ENCODE measurements around the gene KIAA1614.
A peak's percentile ranks its signal among the peaks of the same experiment; 100 is the strongest.

Gene KIAA1614

DNA sequence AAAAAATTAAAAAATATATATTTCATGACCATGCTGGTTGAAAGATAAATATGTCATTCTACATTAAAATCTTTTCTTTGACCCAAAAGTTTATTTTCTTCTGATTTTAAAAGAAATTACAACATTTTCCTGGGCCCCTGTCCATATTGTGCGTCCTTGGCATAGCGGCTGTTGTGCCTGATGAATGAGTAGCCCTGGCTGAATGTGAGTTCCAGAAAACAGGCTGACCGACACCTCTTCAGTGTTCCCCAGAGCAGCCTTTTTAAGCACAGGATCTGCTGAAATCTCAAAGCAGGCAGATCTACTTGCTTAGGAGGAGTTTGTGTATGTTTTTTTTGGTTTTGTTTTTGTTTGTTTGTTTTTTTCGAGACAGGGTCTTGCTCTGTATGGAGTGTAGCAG lies 19.7 kb downstream of the KIAA1614 start:
- no peaks in the 10 kb centered on the region for H3K4me1 ChIP-seq (ENCODE audit: control insufficient read depth, low read depth, low read length)
- H3K79me1 ChIP-seq (ENCODE audit: low read length), result no peaks in the 10 kb centered on the region
- H4K5ac ChIP-seq (ENCODE audit: low read length), result no peak overlapping the region
- no peak overlapping the region for H3K4me3 ChIP-seq (ENCODE audit: low read length)
- no peak overlapping the region for H4K8ac ChIP-seq (ENCODE audit: low read depth, low read length)
- no peak overlapping the region for H2BK5ac ChIP-seq (ENCODE audit: low read length)
- no peak overlapping the region for H3K4ac ChIP-seq (ENCODE audit: low read depth, low read length)
- H3K36me3 ChIP-seq (ENCODE audit: control insufficient read depth, insufficient read depth, low read length), result no peaks in the 10 kb centered on the region
- H2BK120ac ChIP-seq (ENCODE audit: low read depth, low read length), result no peak overlapping the region
- H3K56ac ChIP-seq (ENCODE audit: low read length), result no peak overlapping the region
- H3K27ac ChIP-seq (ENCODE audit: low read depth, low read length), result no peak overlapping the region
- no peak overlapping the region for H3K18ac ChIP-seq (ENCODE audit: low read length)
- no peak overlapping the region for H2AK5ac ChIP-seq (ENCODE audit: low read length)
- no peak overlapping the region for H3K4me2 ChIP-seq (ENCODE audit: low read length)
- no CpG with 5 or more reads among the region's 4 CpGs for WGBS (ENCODE audit: extremely low coverage, insufficient coverage, low lambda C conversion rate)
- DNase-seq, result no peak
- H3K9ac ChIP-seq (ENCODE audit: low read length), result no peak overlapping the region
- no peaks in the 10 kb centered on the region for H3K27me3 ChIP-seq (ENCODE audit: insufficient read depth, low read length, poor library complexity)
- no peak overlapping the region for H3K23ac ChIP-seq (ENCODE audit: low read length)
- no peaks in the 10 kb centered on the region for H3K79me2 ChIP-seq (ENCODE audit: control insufficient read depth, insufficient read depth, low read length)
- H2BK15ac ChIP-seq (replicated peaks; ENCODE audit: low read depth), result no peak overlapping the region

DNA sequence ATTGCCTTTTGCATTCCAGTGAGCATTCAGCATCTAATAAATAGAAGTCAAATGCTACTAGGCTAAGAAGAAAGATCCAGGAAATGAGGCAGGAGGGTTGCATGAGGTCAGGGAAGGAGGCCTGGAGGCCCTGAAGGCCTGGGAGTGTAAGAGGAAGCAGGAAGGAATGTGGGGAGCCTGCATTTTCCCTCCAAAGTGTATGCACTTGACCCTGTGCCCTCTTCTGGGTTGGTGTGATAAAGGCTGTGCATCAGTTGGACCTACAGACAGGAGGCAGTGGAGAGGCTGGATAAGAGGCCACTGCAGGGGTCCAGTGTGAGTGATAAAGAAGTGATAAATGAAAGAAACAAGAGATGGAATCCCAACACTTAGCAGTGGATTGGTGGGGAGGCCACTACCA lies 20.4 kb downstream of the KIAA1614 start:
- H4K8ac ChIP-seq (ENCODE audit: low read depth, low read length), result no peak overlapping the region
- H4K5ac ChIP-seq (ENCODE audit: low read length), result no peak overlapping the region
- H3K4me3 ChIP-seq (ENCODE audit: low read length), result no peak overlapping the region
- H3K9ac ChIP-seq (ENCODE audit: low read length), result no peak overlapping the region
- H3K27me3 ChIP-seq (ENCODE audit: insufficient read depth, low read length, poor library complexity), result no peaks in the 10 kb centered on the region
- H3K18ac ChIP-seq (ENCODE audit: low read length), result no peak overlapping the region
- no peak overlapping the region for H3K56ac ChIP-seq (ENCODE audit: low read length)
- H3K4ac ChIP-seq (ENCODE audit: low read depth, low read length), result no peak overlapping the region
- DNase-seq, result peak; percentile 85
- H3K79me2 ChIP-seq (ENCODE audit: control insufficient read depth, insufficient read depth, low read length), result no peaks in the 10 kb centered on the region
- no peak overlapping the region for H2BK5ac ChIP-seq (ENCODE audit: low read length)
- no peaks in the 10 kb centered on the region for H3K79me1 ChIP-seq (ENCODE audit: low read length)
- no peaks in the 10 kb centered on the region for H3K36me3 ChIP-seq (ENCODE audit: control insufficient read depth, insufficient read depth, low read length)
- H2BK15ac ChIP-seq (replicated peaks; ENCODE audit: low read depth), result no peak overlapping the region
- no peak overlapping the region for H3K23ac ChIP-seq (ENCODE audit: low read length)
- H3K27ac ChIP-seq (ENCODE audit: low read depth, low read length), result no peak overlapping the region
- no peaks in the 10 kb centered on the region for H3K4me1 ChIP-seq (ENCODE audit: control insufficient read depth, low read depth, low read length)
- H2AK5ac ChIP-seq (ENCODE audit: low read length), result no peak overlapping the region
- no peak overlapping the region for H3K4me2 ChIP-seq (ENCODE audit: low read length)
- H2BK120ac ChIP-seq (ENCODE audit: low read depth, low read length), result no peak overlapping the region

DNA sequence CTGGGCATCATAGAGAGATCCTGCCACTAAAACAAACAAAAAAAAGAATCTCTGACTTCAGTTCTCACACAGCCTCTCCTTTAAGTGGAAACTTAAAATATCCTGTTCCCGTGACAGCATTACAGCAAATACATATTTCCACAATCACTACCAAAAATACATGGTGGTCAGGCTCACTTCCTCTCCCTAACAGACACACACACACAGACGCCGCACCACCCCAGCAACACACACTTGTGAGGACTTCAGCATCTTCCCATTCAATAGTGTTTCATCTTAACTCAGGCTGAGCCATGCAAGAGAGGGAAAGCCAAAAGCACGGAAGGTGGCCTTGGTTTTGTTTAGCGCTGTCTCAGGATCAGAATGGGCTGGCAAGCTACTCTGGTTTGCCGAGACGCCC lies 21.9 kb downstream of the KIAA1614 start:
- no CpG with 5 or more reads among the region's 7 CpGs for WGBS (ENCODE audit: extremely low coverage, insufficient coverage, low lambda C conversion rate)

DNA sequence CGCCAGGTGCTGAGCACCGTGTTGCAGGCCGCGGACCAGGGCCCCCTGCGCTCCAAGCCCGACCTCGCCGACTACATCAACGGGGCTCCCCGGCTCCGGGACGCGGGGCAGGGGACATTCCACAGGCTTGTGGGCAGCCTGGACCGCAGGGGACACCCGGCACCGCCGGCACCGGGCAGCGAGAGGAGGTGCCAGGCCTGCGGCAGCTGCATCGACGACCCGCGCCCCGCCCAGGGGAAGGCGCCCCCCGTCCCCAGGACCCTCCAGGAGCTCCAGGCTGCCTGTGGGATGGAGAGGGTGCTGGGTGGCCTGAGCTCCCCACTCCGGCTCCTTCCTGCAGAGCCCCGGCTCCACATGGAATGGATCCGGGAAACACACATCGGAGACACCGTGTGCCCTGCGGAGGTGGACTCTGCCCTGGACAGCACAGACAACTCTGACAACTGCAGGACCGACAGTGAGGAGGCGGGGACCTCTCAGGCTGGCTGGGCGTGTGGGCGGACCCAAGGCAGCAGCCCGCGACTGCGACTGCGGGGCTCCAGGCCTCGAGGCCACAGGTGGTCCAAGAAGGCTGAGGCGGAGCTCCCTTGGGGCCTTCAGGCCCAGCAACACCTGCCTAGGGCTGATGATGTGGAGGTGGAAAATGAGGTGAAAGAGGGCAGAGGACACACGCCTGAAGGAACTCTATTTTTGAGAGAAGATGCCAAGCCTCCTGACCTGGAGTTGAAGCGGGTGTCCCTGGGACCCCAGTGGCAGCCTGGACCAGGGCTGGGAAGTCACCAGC lies 22.8 kb downstream of the KIAA1614 start:
- no peak overlapping the region for H3K9ac ChIP-seq (ENCODE audit: low read length)
- no peak overlapping the region for H4K8ac ChIP-seq (ENCODE audit: low read depth, low read length)
- H2BK120ac ChIP-seq (ENCODE audit: low read depth, low read length), result no peak overlapping the region
- no peak overlapping the region for H3K23ac ChIP-seq (ENCODE audit: low read length)
- no peak overlapping the region for H3K4me2 ChIP-seq (ENCODE audit: low read length)
- H4K5ac ChIP-seq (ENCODE audit: low read length), result no peak overlapping the region
- H3K79me1 ChIP-seq (ENCODE audit: low read length), result no peaks in the 10 kb centered on the region
- no peak overlapping the region for H2BK5ac ChIP-seq (ENCODE audit: low read length)
- no peaks in the 10 kb centered on the region for H3K79me2 ChIP-seq (ENCODE audit: control insufficient read depth, insufficient read depth, low read length)
- H3K36me3 ChIP-seq (ENCODE audit: control insufficient read depth, insufficient read depth, low read length), result no peaks in the 10 kb centered on the region
- no peak overlapping the region for H3K4me3 ChIP-seq (ENCODE audit: low read length)
- H3K27me3 ChIP-seq (ENCODE audit: insufficient read depth, low read length, poor library complexity), result no peaks in the 10 kb centered on the region
- H3K18ac ChIP-seq (ENCODE audit: low read length), result no peak overlapping the region
- no peak for DNase-seq
- H3K4me1 ChIP-seq (ENCODE audit: control insufficient read depth, low read depth, low read length), result no peaks in the 10 kb centered on the region
- no peak overlapping the region for H3K4ac ChIP-seq (ENCODE audit: low read depth, low read length)
- no peak overlapping the region for H3K56ac ChIP-seq (ENCODE audit: low read length)
- H2BK15ac ChIP-seq (replicated peaks; ENCODE audit: low read depth), result no peak overlapping the region
- no peak overlapping the region for H2AK5ac ChIP-seq (ENCODE audit: low read length)
- no peak overlapping the region for H3K27ac ChIP-seq (ENCODE audit: low read depth, low read length)
- no CpG with 5 or more reads among the region's 45 CpGs for WGBS (ENCODE audit: extremely low coverage, insufficient coverage, low lambda C conversion rate)

More for the DNA sequence above, 21.9 kb downstream of the KIAA1614 start:
- Histone ChIP-seq H3K27me3 (ENCODE audit: insufficient read depth, low read length, poor library complexity) (no peaks in the 10 kb centered on the region), H3K79me2 (ENCODE audit: control insufficient read depth, insufficient read depth, low read length) (no peaks in the 10 kb centered on the region), H2BK5ac (ENCODE audit: low read length) (no peak overlapping the region), H3K27ac (ENCODE audit: low read depth, low read length) (no peak overlapping the region), H2BK15ac (replicated peaks; ENCODE audit: low read depth) (no peak overlapping the region), H2AK5ac (ENCODE audit: low read length) (no peak overlapping the region), H3K9ac (ENCODE audit: low read length) (no peak overlapping the region), H3K36me3 (ENCODE audit: control insufficient read depth, insufficient read depth, low read length) (no peaks in the 10 kb centered on the region), H3K4me3 (ENCODE audit: low read length) (no peak overlapping the region), H3K4me1 (ENCODE audit: control insufficient read depth, low read depth, low read length) (no peaks in the 10 kb centered on the region), H2BK120ac (ENCODE audit: low read depth, low read length) (no peak overlapping the region), H3K56ac (ENCODE audit: low read length) (no peak overlapping the region), H4K8ac (ENCODE audit: low read depth, low read length) (no peak overlapping the region), H3K4ac (ENCODE audit: low read depth, low read length) (no peak overlapping the region), H3K18ac (ENCODE audit: low read length) (no peak overlapping the region), H3K79me1 (ENCODE audit: low read length) (no peaks in the 10 kb centered on the region), H4K5ac (ENCODE audit: low read length) (no peak overlapping the region), H3K4me2 (ENCODE audit: low read length) (no peak overlapping the region), H3K23ac (ENCODE audit: low read length) (no peak overlapping the region)
- DNase-seq, result no peak

DNA sequence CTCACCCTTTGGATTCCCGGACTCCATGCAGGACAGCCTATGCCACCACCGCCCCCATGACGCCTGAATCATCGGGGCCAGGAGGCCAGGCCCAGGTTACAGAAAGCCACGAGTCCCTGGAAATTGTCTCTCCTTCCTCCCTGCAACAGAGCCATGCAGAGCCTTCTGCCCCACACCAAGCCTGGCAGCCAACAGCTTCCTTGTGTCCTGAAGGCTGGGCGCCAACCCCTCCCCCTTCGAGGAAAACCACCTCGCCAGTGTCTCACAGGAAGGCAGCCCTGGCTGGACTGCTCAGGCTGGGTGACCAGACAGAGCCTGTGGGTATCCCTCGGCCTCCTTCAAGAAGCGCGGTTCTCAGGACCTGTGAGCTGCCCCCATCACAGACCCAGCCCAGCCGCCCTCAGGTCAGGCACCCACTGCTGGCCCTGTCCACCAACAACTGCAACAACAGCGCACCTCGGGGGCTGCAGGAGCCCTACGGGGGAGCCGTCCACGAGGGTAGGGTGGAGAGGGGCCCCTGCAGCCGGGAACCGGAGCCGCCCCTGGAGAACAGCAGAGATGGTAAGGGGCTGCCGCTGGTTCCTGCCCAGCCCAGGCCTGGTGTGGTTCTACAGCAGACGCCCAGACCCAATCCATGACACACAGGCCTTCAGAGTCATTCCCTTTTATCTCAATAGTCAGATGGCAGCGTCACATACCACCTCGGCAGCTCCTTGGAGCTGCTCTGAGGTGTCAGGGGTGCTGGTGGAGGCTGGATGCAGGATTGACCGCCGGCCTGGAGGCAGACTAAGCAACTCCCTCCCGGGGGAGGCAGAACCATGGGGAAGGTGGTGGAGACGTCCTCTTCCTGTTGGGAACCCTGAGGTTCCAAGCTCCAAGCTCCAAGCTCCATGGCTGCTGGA lies 23.7 kb downstream of the KIAA1614 start:
- H3K27ac ChIP-seq (ENCODE audit: low read depth, low read length), result no peak overlapping the region
- H4K5ac ChIP-seq (ENCODE audit: low read length), result no peak overlapping the region
- DNase-seq, result no peak
- H3K23ac ChIP-seq (ENCODE audit: low read length), result no peak overlapping the region
- H3K4ac ChIP-seq (ENCODE audit: low read depth, low read length), result no peak overlapping the region
- H2BK15ac ChIP-seq (replicated peaks; ENCODE audit: low read depth), result no peak overlapping the region
- H3K79me1 ChIP-seq (ENCODE audit: low read length), result no peaks in the 10 kb centered on the region
- WGBS (ENCODE audit: extremely low coverage, insufficient coverage, low lambda C conversion rate), result no CpG with 5 or more reads among the region's 28 CpGs
- H3K4me1 ChIP-seq (ENCODE audit: control insufficient read depth, low read depth, low read length), result no peaks in the 10 kb centered on the region
- no peak overlapping the region for H3K4me2 ChIP-seq (ENCODE audit: low read length)
- no peak overlapping the region for H3K9ac ChIP-seq (ENCODE audit: low read length)
- H2BK5ac ChIP-seq (ENCODE audit: low read length), result no peak overlapping the region
- no peaks in the 10 kb centered on the region for H3K27me3 ChIP-seq (ENCODE audit: insufficient read depth, low read length, poor library complexity)
- no peaks in the 10 kb centered on the region for H3K79me2 ChIP-seq (ENCODE audit: control insufficient read depth, insufficient read depth, low read length)
- no peak overlapping the region for H2AK5ac ChIP-seq (ENCODE audit: low read length)
- H3K4me3 ChIP-seq (ENCODE audit: low read length), result no peak overlapping the region
- no peaks in the 10 kb centered on the region for H3K36me3 ChIP-seq (ENCODE audit: control insufficient read depth, insufficient read depth, low read length)
- no peak overlapping the region for H4K8ac ChIP-seq (ENCODE audit: low read depth, low read length)
- H3K18ac ChIP-seq (ENCODE audit: low read length), result no peak overlapping the region
- no peak overlapping the region for H3K56ac ChIP-seq (ENCODE audit: low read length)
- no peak overlapping the region for H2BK120ac ChIP-seq (ENCODE audit: low read depth, low read length)
